Bronchial epithelial cell (primary cell): Measurements from ENCODE around the gene SLC34A2. TPM values are rescaled to one million over a fixed set of nuclear protein-coding genes. Genes with fewer than 3 reads are reported as not detected.

ENCODE experiments used
- DNase-seq: peaks from one replicate; pipeline ENCODE4 v3.0.0-alpha.2; 2010; ENCODE audit warnings: low read depth
- FAIRE-seq: peaks from 2 replicates; lab custom pipeline; 2011; peaks lifted over from hg19 to GRCh38; lab: Jason Lieb, UNC
- H3K27me3 ChIP-seq: 2 replicates; pipeline ENCODE4 v1.5.1; 2011; ENCODE audit warnings: low read length; ENCODE audit not compliant: control insufficient read depth, insufficient read depth
- H3K36me3 ChIP-seq: 2 replicates; pipeline ENCODE4 v1.5.1; 2011; ENCODE audit warnings: low read length; ENCODE audit not compliant: control insufficient read depth, insufficient read depth
- H3K4me3 ChIP-seq: 2 replicates; pipeline ENCODE4 v1.5.1; 2011; ENCODE audit warnings: mild to moderate bottlenecking, low read depth, low read length, control low read depth
- total RNA-seq: library from RNA; depleted of rRNA; stranded (reverse); fragments of >200 nt; gene quantifications from 2 replicates; pipeline ENCODE4 v1.2.1, GENCODE V29; 2014
- TF ChIP-seq, protein P1 (sequence below): IDR thresholded peaks from 2 replicates; pipeline ENCODE4 v1.5.1; 2011; ENCODE audit warnings: mild to moderate bottlenecking, moderate library complexity, low read length, control low read depth, inconsistent platforms; ENCODE audit not compliant: insufficient read depth, severe bottlenecking

Gene SLC34A2
- total RNA-seq, 1 donor from 2014 or later: under 0.01 TPM

DNA sequence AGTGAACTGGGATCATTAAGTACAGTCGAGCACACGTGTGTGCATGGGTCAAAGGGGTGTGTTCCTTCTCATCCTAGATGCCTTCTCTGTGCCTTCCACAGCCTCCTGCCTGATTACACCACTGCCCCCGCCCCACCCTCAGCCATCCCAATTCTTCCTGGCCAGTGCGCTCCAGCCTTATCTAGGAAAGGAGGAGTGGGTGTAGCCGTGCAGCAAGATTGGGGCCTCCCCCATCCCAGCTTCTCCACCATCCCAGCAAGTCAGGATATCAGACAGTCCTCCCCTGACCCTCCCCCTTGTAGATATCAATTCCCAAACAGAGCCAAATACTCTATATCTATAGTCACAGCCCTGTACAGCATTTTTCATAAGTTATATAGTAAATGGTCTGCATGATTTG lies 22.3 kb downstream of the SLC34A2 start:
- TF ChIP-seq, protein P1, sequence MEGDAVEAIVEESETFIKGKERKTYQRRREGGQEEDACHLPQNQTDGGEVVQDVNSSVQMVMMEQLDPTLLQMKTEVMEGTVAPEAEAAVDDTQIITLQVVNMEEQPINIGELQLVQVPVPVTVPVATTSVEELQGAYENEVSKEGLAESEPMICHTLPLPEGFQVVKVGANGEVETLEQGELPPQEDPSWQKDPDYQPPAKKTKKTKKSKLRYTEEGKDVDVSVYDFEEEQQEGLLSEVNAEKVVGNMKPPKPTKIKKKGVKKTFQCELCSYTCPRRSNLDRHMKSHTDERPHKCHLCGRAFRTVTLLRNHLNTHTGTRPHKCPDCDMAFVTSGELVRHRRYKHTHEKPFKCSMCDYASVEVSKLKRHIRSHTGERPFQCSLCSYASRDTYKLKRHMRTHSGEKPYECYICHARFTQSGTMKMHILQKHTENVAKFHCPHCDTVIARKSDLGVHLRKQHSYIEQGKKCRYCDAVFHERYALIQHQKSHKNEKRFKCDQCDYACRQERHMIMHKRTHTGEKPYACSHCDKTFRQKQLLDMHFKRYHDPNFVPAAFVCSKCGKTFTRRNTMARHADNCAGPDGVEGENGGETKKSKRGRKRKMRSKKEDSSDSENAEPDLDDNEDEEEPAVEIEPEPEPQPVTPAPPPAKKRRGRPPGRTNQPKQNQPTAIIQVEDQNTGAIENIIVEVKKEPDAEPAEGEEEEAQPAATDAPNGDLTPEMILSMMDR: no peak
- FAIRE-seq: no peak
- no peak overlapping the region for H3K4me3 ChIP-seq

DNA sequence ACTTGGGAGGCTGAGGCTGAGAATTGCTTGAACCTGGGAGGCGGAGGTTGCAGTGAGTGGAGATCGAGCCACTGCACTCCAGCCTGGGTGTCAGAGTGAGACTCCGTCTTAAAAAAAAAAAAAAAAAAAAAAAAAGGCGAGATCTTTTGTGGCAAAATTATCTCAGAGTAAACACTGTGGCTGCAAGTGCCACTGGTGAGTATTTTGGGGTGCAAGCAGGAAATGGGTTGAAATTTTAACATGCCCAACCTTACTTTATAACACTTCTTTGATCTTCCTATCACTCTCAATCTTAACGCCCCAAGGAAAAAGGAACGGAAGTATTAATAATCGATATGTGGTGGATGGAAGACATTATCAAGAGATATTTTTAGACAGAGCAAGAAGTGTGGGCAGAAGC lies 32.1 kb downstream of the SLC34A2 start:
- DNase-seq: no peak
- FAIRE-seq: no peak
- TF ChIP-seq, protein P1: no peak
- Histone ChIP-seq H3K27me3 (no peaks in the 10 kb centered on the region), H3K4me3 (no peak overlapping the region), H3K36me3 (no peaks in the 10 kb centered on the region)

More for the DNA sequence above, 22.3 kb downstream of the SLC34A2 start:
- no peaks in the 10 kb centered on the region for H3K36me3 ChIP-seq
- no peak for DNase-seq
- no peaks in the 10 kb centered on the region for H3K27me3 ChIP-seq

DNA sequence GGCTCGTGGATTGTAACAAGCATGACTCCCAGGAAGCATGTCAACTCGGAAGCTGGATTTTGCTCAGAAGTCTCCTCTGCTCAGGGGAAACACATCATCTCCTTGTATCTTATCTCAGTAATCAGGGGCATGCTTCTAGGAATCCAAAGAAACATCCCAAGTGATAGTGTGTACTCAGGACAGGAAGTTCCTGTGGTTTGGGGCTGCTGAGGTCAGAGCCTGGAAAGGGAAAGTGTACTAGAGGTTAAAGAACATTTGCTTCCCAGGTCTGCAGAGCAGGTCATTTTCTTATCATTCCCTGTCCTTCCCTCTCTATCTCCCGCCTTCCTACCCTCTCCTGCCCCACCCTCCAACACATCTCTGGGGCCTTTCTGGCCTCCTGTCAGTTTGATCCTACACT lies 38.8 kb downstream of the SLC34A2 start:
- no peaks in the 10 kb centered on the region for H3K36me3 ChIP-seq
- DNase-seq: no peak
- no peak for FAIRE-seq
- TF ChIP-seq, protein P1: no peak
- no peaks in the 10 kb centered on the region for H3K27me3 ChIP-seq
- H3K4me3 ChIP-seq: no peak overlapping the region

DNA sequence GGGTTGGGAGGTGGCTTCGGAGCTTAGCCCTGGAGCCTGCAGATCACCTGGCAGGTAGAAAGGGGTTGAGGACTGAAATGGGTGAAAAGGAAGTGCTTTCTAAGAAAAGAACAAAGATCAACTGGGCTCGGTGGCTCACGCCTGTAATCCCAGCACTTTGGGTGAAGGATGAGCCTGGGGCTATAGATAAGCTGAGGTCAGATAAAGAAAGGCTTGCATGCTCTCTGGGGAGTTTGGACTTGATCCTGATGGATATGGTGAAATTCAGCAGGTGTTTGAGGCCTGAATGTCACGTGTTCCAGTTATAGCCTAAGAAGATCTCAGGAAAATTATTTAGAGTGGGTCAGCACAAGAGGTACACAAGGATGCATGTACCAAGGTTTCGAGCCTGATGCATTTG lies 40.8 kb downstream of the SLC34A2 start:
- H3K4me3 ChIP-seq: no peak overlapping the region
- DNase-seq: no peak
- no peaks in the 10 kb centered on the region for H3K27me3 ChIP-seq
- FAIRE-seq: no peak
- TF ChIP-seq, protein P1: no peak
- H3K36me3 ChIP-seq: no peaks in the 10 kb centered on the region

DNA sequence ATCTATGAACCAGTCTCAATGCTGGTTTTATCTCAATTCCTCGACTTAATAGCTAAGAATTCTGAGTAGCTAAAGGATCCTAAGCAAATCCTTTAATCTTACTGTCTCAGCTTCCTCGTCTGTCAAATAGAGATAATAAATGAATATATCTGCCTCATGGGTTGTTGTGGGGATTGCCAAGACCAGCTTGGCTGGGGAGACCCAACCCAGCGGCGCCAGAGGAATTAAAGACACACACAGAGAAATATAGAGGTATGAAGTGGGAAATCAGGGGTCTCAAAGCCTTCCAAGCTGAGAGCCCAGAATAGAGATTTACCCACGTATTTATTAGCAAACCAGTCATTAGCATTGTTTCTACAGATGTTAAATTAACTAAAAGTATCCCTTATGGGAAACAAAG lies 41.9 kb downstream of the SLC34A2 start:
- no peak overlapping the region for H3K4me3 ChIP-seq
- TF ChIP-seq, protein P1: no peak
- FAIRE-seq: no peak
- no peak for DNase-seq
- H3K36me3 ChIP-seq: no peaks in the 10 kb centered on the region
- no peaks in the 10 kb centered on the region for H3K27me3 ChIP-seq

DNA sequence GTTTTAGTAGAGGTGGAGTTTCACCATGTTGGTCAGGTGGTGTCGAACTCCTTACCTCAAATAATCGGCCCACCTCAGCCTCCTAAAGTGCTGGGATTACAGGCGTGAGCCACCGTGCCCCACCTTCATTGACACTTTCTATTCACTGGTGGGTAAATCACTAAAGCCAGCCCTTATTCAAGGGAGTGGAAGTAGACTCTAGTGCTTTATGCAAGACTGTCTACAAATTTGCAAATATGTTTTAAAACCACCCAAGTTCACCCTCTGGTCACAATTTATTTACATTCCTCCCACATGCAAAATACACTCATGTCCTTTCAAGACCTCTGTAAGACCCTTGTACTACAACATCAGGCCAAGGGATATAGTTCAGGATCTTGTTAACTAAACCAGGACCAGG lies 45.0 kb downstream of the SLC34A2 start:
- no peak overlapping the region for H3K4me3 ChIP-seq
- no peaks in the 10 kb centered on the region for H3K36me3 ChIP-seq
- FAIRE-seq: no peak
- TF ChIP-seq, protein P1: no peak
- DNase-seq: no peak
- no peaks in the 10 kb centered on the region for H3K27me3 ChIP-seq
